GM10248 (cell line): ENCODE results near the gene ATRNL1.
"Not testable (repeated sequence)": the region's sequence is repeated elsewhere in the genome, so short reads cannot be mapped to it uniquely, and the experiment has no call there.

Experiments
- CTCF ChIA-PET: fragments of 300-600 bp; sonication (Branson Sonifier 250); formaldehyde crosslinking; extraction: SDS; loops from one replicate; lab custom pipeline; 2021; ENCODE audit warnings: antibody characterized with exemption; lab: Yijun Ruan, JAX
- POLR2A ChIA-PET: fragments of 350-650 bp; sonication (Branson Sonifier 250); formaldehyde crosslinking; extraction: SDS; loops from one replicate; lab custom pipeline; 2020; ENCODE audit warnings: antibody characterized with exemption; lab: Yijun Ruan, JAX
- DNase-seq: peaks from one replicate; pipeline ENCODE4 v3.0.0; 2012; ENCODE audit errors: extremely low spot score
- CTCF ChIP-seq: IDR thresholded peaks from 2 replicates; pipeline ENCODE4 v1.5.1; 2012; ENCODE audit warnings: mild to moderate bottlenecking, low read depth; ENCODE audit errors: extremely low read depth, missing control alignments, control extremely low read depth

ATRNL1 gene

GRCh38 chr10:115164220-115164619, 71.1 kb downstream of the ATRNL1 start:
- ChIA-PET POLR2A (no interaction called here), CTCF (interaction anchor here (1.1 to 1.5 kb wide), 2 partner anchors 10 to 267 kb away, joined by 3 to 4 read pairs; no protein-coding TSS in a partner anchor)

GRCh38 chr10:115167751-115168150, 74.6 kb downstream of the ATRNL1 start:
- TF ChIP-seq CTCF: no peak
- DNase-seq: no peak
- CTCF ChIA-PET: no interaction called here
- POLR2A ChIA-PET: no interaction called here

More at GRCh38 chr10:115164220-115164619, 71.1 kb downstream of the ATRNL1 start:
- no peak for DNase-seq
- no peak for TF ChIP-seq CTCF

GRCh38 chr10:115171392-115171960, 78.3 kb downstream of the ATRNL1 start:
- POLR2A ChIA-PET: no interaction called here
- TF ChIP-seq CTCF: peak; percentile 36
- DNase-seq: no peak
- CTCF ChIA-PET: interaction anchor here (0.7 to 3.1 kb wide), 7 partner anchors 15 to 247 kb away, joined by 3 to 11 read pairs (median 3); no protein-coding TSS in a partner anchor

GRCh38 chr10:115173915-115174443, 80.8 kb downstream of the ATRNL1 start:
- TF ChIP-seq CTCF: no peak
- ChIA-PET CTCF (no interaction called here), POLR2A (no interaction called here)
- DNase-seq: no peak

GRCh38 chr10:115207276-115207675, 114.1 kb downstream of the ATRNL1 start:
- DNase-seq, CTCF ChIA-PET, POLR2A ChIA-PET: not testable (repeated sequence)

- ChIA-PET CTCF (no interaction called here), POLR2A (no interaction called here)
- TF ChIP-seq CTCF: no peak
- no peak for DNase-seq
Measured at GRCh38 chr10:115209133-115209532, 116.0 kb downstream of the ATRNL1 start.

- no peak for DNase-seq
- ChIA-PET POLR2A (no interaction called here), CTCF (no interaction called here)
- TF ChIP-seq CTCF: no peak
Measured at GRCh38 chr10:115214829-115215228, 121.7 kb downstream of the ATRNL1 start.
